ENCODE data around the gene THAP12.

- TF ChIP-seq, protein P1, sequence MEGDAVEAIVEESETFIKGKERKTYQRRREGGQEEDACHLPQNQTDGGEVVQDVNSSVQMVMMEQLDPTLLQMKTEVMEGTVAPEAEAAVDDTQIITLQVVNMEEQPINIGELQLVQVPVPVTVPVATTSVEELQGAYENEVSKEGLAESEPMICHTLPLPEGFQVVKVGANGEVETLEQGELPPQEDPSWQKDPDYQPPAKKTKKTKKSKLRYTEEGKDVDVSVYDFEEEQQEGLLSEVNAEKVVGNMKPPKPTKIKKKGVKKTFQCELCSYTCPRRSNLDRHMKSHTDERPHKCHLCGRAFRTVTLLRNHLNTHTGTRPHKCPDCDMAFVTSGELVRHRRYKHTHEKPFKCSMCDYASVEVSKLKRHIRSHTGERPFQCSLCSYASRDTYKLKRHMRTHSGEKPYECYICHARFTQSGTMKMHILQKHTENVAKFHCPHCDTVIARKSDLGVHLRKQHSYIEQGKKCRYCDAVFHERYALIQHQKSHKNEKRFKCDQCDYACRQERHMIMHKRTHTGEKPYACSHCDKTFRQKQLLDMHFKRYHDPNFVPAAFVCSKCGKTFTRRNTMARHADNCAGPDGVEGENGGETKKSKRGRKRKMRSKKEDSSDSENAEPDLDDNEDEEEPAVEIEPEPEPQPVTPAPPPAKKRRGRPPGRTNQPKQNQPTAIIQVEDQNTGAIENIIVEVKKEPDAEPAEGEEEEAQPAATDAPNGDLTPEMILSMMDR (IDR thresholded peaks at IDR 0.05), result no peak
- no peak for TF ChIP-seq POLR2A (IDR thresholded peaks at IDR 0.05)
Measured at GRCh38 chr11:76362716-76363115, 18.2 kb downstream of the THAP12 start.

All from Peyer's patch (tissue), 4 donors.